NCI-H2107 (cell line): ENCODE measurements around the gene BIN1.
"Not testable (repeated sequence)": the region's sequence is repeated elsewhere in the genome, so short reads cannot be mapped to it uniquely, and the experiment has no call there.

Source experiments
- DNase-seq: peaks from one replicate; lab custom pipeline; 2025; lab: John Stamatoyannopoulos, UW

BIN1 gene

DNA sequence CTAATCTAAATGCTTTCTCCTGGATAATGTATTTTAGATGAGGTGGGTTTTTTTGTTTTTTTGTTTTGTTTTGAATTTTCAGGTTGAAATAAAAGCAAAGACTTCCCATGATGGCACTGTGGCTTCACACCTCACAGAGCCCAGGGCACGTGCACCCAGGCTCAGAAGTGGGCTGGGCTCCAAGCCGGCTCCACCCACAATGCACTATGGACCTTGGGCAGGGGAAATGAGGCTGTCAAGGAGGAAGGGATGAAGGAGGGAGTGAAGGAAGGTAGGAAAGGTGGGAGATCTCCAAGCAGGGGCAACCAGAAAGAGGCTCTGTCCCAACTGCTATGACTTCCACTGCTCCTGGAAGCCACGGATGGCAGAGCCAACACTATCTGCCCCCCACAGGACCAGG, 60.4 kb downstream of the BIN1 start:
- no peak for DNase-seq

DNA sequence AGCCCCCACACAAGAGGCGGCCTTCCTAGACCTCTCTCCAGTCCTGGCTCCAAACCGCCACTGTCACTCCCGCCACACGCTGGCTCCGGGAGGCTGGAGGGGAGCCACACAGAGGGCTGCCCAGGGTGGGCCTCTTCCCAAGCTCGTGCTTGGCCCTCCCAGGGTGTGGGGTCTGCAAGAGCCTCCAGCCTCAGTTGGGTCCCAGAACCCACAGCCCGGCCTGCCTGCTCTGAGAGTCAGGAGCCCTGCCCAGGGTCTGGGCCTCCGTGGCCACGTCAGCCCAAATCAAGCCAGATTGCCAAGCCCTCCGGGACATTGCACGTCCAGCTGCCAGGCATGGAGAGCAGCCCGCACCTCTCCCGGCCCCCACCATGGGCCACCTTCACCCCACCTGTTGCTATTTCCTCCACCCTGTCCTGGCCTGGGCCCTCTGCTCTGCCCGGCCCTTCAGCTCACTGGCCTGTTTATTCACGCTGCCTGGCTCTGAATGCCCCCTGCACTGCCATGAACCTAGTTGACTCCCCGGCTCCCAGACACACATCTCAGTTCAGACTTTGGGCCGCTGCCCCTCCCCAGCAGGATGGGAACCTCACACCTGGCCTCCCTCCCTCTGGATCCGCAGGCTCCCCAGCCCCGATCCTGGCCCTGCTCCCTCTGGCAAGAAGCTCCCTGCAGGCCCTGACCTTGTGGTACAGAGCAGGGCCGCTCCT, 61.0 kb downstream of the BIN1 start:
- no peak for DNase-seq

DNA sequence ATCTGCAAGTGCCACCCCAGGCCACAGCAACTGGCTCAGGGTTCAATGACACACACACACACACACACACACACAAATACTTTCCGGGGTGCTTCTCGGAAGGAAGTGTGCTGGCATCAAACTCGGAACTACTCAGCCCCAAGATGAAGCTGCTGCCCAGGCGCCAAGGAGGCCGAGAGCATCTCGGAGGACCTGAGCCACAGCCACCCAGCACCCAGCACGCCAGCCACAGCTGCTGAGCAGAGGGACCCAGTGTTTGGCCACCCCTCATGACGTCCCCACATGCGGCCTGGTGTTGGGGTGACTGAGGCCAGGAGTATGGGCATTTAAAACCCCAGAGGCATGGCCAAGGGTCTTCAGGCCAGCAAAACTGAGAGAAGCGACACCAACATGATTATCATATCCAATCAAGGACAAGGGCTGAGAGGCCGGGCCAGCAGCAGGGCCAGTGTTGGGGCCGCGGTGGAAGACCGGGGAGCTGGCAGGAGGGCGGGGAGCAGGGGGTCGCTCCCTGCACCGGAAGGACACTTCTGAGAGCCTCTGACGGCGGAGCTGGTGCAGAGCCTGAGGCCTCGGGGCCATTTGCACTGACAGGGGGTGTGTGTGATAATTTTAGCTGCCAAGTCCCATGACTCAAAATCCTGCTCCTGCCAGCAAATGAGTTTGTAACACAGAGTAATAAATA, 61.8 kb downstream of the BIN1 start:
- no peak for DNase-seq

DNA sequence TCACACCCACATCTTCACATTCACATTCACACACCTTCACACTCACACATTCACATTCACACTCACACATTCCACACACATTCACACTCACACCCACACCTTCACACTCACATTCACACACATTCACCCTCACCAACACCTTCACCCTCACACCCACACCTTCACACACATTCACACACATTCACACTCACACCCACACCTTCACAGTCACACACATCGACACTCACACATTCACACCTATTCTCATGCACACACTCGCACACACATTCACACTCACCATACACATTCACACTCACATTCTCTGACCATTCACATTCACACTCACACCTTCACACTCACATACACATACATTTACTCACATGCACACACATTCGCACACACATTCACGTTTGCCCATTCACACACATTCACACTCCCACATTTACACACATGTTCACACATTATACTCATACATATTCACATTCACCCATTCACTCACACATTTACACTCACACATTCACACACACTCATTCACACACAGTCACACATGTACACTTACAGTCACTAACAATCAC, 62.7 kb downstream of the BIN1 start:
- DNase-seq = no peak

DNA sequence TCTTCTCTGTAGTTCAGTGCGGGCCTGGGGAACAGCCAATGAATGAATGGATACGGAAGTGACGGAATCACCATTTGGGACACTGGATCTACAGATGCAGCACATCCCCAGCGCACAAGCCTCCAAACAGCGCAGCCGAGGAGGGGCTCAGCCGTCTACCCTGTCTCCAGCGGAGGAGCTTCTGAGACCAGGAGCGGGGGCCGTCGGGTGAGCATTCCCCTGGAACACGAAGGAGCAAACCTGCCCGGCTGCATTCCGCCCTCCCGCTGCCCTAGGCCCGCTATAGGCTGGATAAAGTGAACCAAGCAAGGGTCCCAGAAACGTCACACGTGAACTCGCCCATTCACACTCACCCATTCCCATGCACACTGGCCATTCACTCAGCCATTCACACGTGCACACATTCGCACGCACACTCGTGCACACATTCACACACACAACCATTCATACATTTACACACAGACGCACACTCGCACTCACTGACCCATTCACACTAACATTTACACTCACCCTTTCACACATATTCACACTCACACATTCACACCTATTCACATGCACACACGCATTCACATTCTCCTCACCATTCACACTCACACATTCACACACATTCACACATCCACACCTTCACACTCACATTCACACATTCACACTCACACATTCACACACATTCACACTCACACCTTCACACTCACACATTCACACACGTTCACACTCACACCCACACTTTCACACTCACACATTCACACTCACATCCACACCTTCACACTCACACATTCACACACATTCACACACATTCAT, 63.4 kb downstream of the BIN1 start:
- no peak for DNase-seq

DNA sequence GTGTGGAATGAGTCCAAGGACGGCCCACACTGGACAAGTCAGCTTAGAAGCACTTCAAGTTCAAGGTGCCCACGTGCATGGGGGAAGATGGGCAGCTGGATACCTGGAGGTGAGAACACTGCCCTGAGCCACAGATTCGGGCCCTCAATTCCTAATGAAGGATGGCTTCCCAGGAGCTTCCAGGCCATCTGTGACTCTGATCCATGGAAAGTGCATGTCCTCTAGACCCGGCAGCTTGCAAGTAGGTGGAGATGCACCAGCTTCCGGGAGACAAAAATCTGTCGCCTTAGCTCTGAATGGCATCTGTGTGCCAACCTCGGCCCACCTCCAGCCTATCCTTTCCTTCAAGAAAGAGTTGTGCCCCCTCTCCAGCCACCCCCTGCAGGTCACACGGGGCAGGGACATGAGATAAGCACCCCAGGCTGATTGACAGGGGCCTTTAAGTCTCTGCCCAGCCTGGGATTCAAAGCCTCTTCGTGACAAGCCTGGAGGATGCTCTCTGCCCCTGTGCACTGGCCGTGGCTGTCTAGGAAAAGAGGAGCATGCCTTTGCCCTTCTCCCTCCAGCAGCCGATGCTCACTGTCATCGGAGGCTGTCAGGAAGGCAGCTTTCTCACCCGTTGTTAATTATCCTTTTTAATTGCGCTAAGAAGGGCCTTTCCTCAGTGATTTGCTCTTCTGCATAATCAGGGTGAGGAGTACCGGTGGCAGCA, 65.5 kb downstream of the BIN1 start:
- DNase-seq = no peak

DNA sequence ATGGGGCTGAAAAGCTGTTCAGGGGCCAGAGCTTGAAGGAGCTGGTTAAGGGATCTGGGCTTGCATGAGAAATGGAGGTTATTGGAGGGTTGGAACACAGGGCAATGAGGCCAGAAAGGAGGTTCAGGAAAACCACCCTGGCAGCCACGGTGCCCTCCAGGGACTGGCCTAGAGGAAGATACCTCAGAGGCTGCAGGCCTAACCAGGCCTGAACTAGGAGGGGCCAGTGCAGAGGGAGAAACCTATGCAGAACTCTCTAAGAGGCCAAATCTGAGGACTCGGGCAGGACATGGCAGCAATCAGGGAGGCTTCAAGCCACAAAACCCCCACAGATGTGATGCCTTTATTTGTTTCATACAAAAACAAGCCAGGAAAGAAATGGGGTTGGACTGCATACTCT, 66.8 kb downstream of the BIN1 start:
- no peak for DNase-seq

DNA sequence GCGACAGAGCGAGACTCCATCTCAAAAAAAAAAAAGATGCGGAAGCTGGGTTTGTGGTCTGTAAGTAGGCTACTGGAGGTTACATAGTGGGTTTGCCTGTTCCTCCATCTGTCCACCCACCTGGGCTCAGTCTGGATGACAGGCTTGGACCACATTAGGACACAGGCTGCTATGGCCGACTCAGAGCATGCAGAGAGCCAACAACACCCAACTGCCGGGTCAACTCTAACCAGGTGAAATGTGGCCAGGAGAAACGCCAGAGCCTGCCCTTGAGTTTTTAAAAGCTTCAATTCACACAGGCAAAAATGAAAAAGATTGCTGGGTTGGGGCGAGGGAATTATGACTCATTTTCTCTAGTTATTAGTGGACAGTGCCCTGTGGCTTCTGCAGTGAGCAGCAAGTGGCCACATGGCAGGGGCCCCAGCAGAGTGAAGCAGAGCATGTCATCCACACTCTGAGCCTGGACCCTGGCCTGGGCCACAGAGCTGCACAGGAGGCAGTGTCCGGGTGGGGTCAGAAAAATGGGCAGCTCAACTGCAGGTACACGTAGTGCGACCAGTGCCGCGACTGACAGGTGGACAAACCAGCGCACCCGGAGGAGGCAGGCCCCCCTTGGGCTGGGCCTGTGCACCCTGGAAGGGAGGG, 67.4 kb downstream of the BIN1 start:
- DNase-seq = no peak

DNA sequence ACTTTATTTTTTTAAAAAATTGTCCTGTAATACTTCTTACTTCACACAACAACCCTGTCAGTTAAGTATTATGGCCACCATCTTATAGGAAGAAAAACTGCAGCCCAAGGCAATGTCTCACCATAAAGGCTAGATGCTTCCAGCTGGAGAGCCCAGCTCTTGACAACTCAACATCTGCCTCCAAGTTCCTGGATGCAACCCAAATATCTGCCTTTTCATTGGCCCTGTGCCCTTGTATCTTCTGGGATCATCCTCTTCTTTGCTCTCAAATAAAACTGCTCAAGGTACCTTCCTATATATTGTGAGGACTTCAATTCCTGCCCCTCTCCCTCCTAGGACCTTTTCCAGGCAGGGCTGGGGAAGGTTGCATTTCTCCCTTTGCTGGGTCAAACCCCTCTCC, 69.5 kb downstream of the BIN1 start:
- DNase-seq = no peak

DNA sequence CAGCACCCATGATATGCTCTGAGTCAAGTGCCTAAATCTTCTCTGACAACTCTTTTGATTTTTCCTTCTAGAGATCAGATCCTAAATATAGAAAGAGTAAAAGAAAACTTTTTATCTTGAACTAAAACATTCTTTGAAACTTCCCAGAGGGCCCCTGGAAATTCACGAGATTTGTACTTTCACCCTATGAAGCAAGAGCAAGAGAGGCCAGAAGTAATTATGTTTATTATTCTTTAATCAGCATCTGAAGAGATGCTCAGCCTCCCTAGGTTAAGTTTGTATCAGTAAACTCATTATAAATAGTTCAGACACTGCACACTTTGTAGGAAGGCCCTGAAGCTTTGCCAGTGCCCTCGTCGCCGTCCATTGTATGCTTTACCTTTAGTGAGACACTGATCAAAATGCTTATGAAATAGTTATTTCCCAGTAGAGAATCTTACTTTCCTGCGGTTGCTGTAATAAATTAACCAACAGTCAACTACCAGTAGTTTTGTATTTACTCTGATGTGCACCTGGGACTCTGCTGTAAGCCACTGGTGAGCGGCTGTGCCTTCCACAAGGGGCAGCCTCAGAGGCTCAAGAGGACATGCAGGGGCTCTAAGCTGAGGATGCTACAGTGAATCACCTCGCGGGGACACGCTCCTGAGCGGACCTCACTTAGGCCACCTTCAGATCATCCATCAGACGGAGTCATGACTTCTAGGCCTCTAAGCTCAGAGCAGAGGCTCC, 71.9 kb downstream of the BIN1 start:
- DNase-seq = no peak

DNA sequence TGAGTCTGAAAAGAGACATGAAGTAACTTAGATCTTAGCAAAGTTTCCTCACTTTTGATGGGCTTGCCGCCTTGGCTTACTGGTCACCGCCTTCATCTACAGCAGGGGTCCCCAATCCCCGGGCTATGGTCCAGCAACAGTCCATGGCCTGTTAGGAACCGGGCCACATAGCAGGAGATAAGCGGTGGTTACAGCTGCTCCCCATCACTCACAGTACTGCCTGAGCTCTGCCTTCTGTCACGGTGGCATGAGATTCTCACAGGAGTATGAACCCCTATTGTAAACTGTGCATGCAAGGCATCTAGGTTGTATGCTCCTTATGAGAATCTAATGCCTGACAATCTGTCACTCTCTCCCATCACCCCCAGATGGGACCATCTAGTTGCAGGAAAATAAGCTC, 72.9 kb downstream of the BIN1 start:
- DNase-seq = no peak

DNA sequence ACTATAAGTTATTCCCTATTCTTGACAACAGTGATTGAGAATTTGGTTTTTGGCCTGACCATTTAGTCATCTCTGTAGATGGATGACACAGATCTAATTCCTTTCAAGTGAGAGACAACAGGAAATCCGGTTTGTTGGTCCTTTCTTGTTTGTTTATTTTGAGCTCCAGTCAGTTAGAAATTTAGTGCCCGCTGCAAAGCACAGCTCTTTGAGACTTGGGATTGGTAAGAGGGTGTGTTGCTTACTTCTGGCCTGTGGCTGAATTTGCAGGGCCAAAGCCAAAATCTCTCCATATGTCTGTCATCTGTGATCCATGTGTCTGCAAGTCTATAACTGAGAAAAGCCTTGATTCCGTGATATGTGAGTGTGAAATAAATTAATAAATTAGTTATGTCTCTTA, 74.3 kb downstream of the BIN1 start:
- no peak for DNase-seq

DNA sequence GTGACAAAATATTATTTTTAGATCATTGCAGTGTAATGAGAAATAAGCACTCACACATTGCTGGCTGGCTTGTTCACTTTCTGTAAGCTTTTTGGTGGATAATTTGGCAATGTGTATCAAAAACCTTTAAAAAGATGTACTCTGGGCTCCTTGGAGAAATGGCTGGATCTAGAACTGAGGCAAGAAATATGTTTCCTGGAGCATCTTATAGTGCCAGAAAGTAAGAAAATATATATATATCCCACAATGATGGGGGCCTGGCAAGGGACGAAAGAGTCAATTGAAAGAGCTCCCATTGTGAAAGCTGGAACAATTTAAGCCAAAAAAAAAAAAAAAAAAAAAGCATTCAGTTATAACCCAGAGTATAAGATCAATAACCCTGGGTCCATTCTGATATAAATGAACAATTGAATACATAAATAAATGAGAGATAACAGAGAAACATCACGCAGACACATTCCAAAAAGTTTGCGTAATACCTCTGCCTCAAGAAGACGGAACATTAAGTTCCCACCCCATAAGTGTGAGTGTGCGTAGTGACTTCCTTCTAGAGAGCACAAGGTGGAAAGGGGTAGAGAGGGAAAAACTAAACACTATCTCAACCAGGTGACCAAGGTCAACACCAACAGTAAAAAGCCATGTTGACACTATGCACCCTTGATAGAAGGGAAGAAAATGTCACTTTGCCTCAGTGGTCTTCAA, 77.5 kb downstream of the BIN1 start:
- DNase-seq = no peak

DNA sequence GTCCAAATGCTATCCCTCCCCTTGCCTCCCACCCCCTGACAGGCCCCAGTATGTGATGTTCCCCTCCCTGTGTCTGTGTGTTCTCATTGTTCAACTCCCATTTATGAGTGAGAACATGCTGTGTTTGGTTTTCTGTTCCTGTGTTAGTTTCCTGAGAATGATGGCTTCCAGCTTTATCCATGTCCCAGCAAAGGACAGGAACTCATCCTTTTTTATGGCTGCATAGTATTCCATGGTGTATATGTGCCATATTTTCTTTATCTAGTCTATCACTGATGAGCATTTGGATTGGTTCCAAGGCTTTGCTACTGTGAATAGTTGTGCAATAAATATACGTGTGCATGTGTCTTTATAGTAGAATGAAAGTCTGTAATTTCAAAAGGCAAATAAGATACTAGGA, 78.2 kb downstream of the BIN1 start:
- not testable (repeated sequence) for DNase-seq

DNA sequence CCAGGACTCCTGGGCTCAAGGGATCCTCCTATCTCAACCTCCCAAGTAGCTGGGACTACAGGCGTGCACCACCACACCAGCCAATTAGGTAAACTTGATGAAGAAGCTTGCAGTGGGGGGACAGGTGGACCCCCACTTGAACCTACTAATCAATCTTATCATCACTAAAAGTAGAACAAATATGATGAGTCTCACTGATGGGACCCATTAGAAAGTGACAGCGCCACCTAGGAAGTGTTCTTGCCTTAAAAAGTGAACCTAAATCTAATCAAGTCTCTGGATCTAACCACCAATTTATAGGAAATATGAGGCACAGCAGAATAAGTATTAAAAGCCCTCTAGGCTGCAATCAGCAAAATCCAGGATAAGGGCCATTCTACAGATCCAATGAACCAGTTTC, 79.2 kb downstream of the BIN1 start:
- no peak for DNase-seq

DNA sequence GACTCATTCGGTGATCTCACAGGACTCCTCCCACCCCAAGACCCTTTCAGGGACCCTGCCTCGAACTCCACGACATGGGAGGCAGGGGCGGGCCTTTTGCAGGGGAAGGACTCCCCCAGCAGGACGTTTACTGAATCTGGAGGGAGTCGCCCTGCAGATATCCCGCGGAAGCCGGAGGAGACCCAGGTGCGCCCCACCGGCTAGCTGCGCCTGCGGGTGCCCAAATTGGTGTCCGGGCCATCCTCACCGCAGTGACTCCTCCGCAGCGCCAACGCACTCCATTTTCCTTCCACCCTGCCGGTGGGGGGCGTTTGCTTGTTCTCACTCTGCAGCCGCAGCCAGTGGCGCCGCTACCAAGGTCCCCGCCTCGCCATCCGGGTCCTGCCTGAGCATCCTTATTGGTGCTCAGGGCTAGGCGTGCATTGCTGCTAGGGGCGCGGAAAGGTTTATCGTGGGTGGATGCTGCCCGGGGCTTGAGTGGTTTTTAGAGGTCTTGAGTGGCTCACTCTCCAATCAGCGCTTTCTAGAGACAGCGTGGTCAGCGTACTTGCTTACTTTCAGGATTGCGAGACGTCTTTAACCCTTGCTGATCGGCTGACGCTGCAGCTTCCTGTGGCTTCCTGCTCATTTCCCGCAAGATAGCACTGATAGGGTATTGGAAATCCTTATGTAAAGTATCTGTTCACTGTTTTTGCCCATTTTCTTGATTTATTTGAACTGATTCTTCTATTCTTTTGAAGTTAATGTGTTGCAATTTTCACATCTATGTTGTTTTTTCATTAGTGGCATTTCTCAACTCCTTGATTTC, 81.4 kb downstream of the BIN1 start:
- DNase-seq = peak; percentile 65

DNA sequence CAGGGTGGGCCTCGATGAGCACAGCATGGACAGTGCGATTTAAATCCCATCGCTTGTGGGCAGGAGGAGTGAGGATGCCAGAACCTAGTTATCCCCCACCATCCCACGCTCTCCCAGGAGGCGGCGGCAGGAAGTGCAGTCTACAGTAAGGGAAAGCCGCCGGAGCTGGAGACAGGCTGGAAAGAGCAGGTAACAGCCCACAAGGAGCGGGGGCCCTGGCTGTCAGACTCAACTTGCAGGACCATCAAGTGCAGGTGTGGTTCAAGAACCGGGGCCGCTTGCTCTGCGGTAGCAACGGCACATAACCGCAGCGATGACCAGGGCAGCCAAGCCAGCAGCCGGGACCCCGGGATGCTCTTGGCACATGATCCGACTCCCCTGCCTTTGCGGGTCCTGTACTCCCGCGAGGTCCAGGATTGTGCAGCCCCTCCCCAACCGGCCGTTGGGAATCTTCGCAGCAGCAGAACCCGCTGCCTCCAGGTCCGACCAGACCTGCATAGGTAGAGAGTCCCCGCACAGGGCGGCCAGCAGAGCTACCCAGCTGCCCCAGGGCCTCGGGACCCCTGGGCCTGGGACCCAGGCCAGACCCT, 82.1 kb downstream of the BIN1 start:
- DNase-seq = peak; percentile 17

DNA sequence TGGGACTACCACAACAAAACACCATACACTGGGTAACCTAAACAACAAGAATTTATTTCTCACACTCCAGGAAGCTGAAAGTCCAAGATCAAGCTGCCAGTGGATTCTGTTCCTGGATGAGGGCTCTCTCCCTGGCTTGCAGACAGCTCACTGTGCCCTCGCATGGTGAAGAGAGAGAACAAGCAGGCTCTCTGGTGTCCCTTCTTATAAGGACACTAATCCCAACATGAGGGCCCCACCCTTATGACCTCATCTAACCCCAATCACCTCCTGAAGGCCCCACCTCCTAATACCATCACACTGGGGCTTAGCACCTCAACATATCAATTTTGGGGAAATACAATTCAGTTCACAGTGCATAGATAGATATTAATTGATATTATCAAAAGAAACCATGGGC, 83.5 kb downstream of the BIN1 start:
- no peak for DNase-seq

DNA sequence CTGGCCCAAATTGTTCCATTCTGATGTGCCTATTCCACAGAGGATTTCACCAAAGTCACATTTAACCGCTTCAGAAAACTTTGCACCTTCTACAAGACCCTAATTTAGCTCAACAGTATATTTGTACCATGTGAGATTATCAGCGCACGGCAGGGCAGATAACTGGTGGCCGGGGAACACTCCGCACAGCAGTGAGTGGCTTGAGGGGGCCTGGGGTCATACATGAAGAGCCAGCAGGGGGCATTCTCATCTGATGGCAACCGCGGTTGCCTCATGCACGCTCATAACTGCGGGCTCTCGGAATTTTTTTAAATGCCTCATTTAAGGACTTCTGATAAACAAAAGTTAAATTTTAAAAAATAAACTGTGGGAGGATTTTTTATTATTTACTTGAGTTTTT, 84.1 kb downstream of the BIN1 start:
- no peak for DNase-seq
